ENCODE data around the gene PHKG1.
"Not testable (repeated sequence)": the region's sequence is repeated elsewhere in the genome, so short reads cannot be mapped to it uniquely, and the experiment has no call there.

Gene PHKG1

DNA sequence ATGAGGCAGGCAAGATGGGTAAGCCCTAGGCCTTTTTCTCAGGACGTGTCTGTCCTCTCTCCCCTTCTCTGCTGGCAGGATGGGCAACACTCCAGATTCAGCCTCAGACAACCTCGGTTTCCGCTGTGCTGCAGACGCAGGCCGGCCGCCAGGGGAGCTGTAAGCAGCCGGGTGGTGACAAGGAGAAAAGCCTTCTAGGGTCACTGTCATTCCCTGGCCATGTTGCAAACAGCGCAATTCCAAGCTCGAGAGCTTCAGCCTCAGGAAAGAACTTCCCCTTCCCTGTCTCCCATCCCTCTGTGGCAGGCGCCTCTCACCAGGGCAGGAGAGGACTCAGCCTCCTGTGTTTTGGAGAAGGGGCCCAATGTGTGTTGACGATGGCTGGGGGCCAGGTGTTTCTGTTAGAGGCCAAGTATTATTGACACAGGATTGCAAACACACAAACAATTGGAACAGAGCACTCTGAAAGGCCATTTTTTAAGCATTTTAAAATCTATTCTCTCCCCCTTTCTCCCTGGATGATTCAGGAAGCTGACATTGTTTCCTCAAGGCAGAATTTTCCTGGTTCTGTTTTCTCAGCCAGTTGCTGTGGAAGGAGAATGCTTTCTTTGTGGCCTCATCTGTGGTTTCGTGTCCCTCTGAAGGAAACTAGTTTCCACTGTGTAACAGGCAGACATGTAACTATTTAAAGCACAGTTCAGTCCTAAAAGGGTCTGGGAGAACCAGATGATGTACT, 13.1 kb downstream of the PHKG1 start:
- DNase-seq (ENCODE audit: low read depth) = peak; percentile 79
- H3K4me3 ChIP-seq (replicated peaks; ENCODE audit: low read depth, low read length) = no peak overlapping the region
- TF ChIP-seq, protein P1, sequence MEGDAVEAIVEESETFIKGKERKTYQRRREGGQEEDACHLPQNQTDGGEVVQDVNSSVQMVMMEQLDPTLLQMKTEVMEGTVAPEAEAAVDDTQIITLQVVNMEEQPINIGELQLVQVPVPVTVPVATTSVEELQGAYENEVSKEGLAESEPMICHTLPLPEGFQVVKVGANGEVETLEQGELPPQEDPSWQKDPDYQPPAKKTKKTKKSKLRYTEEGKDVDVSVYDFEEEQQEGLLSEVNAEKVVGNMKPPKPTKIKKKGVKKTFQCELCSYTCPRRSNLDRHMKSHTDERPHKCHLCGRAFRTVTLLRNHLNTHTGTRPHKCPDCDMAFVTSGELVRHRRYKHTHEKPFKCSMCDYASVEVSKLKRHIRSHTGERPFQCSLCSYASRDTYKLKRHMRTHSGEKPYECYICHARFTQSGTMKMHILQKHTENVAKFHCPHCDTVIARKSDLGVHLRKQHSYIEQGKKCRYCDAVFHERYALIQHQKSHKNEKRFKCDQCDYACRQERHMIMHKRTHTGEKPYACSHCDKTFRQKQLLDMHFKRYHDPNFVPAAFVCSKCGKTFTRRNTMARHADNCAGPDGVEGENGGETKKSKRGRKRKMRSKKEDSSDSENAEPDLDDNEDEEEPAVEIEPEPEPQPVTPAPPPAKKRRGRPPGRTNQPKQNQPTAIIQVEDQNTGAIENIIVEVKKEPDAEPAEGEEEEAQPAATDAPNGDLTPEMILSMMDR (IDR thresholded peaks at IDR 0.05; ENCODE audit: low read length, missing control alignments) = peak; percentile 82

DNA sequence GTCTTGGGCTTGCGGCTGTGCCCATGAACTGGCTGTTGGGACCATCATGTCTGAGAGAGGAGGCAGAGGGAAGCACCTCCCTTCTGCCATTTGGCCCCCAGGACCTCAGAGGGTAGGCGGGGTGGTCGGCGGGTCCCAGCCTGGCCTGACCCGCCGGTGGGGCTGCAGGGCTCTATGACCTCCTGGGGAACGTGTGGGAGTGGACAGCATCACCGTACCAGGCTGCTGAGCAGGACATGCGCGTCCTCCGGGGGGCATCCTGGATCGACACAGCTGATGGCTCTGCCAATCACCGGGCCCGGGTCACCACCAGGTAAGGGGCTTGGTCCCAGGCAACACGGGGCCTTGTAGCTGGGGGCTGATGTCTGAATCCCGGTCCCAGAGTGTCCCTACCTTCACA, 14.6 kb downstream of the PHKG1 start:
- no peak for DNase-seq (ENCODE audit: low read depth)
- TF ChIP-seq, protein P1 (IDR thresholded peaks at IDR 0.05; ENCODE audit: low read length, missing control alignments) = no peak
- no peak overlapping the region for H3K4me3 ChIP-seq (replicated peaks; ENCODE audit: low read depth, low read length)

DNA sequence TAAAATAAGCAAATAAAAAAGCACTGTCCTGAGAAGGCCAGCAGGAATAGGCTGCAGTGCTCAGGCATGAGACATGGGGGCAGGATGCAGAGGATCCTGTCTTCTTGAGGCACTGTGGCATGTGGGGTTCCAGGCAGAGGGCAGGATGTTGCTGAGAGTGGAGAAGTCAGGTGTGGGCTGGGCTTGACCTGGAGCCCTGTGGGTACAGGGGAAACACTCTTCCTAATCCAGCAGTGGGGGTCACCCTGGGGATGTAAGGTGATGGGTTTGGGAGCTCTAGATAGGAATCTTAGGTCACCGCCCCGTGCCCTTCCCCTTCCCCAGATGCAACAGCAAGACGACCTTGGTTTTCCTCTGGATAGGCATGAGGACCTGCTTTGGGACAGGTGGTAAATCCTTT, 15.1 kb downstream of the PHKG1 start:
- TF ChIP-seq, protein P1 (IDR thresholded peaks at IDR 0.05; ENCODE audit: low read length, missing control alignments) = no peak
- DNase-seq (ENCODE audit: low read depth) = no peak
- no peak overlapping the region for H3K4me3 ChIP-seq (replicated peaks; ENCODE audit: low read depth, low read length)

DNA sequence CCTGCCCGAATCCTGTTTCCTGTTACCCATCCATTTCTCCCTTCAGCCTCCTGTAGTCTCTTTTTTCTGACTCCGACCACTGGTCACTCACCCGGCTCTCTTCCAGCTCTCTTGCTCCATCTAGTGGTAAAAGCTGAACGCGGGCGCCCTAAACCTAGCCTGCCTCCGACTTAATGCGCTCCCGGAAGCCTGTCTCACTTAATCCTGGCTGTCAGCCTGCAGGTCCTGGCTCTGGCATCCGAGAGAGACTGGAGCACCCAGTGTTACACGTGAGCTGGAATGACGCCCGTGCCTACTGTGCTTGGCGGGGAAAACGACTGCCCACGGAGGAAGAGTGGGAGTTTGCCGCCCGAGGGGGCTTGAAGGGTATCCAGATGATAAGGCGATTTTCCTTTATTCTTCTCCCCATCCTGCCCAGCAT, 18.4 kb downstream of the PHKG1 start:
- TF ChIP-seq, protein P1 (IDR thresholded peaks at IDR 0.05; ENCODE audit: low read length, missing control alignments) = peak; percentile 88
- DNase-seq (ENCODE audit: low read depth) = peak; percentile 88

DNA sequence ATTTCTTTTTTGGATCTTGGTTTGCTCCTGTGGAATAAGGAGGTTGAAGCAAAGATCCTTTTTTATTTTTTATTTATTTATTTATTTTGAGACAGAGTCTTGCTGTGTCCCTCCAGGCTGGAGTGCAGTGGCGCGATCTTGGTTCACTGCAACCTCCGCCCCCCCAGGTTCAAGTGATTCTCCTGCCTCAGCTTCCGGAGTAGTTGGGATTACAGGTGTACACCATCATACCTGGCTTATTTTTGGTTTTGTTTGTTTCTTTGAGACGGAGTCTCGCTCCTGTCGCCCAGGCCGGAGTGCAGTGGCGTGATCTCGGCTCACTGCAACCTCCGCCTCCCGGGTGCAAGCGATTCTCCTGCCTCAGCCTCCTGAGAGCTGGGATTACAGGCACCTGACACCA, 26.4 kb downstream of the PHKG1 start:
- H3K4me3 ChIP-seq (replicated peaks; ENCODE audit: low read depth, low read length); DNase-seq (ENCODE audit: low read depth): not testable (repeated sequence)

More for the DNA sequence above, 18.4 kb downstream of the PHKG1 start:
- no peak overlapping the region for H3K4me3 ChIP-seq (replicated peaks; ENCODE audit: low read depth, low read length)

DNA sequence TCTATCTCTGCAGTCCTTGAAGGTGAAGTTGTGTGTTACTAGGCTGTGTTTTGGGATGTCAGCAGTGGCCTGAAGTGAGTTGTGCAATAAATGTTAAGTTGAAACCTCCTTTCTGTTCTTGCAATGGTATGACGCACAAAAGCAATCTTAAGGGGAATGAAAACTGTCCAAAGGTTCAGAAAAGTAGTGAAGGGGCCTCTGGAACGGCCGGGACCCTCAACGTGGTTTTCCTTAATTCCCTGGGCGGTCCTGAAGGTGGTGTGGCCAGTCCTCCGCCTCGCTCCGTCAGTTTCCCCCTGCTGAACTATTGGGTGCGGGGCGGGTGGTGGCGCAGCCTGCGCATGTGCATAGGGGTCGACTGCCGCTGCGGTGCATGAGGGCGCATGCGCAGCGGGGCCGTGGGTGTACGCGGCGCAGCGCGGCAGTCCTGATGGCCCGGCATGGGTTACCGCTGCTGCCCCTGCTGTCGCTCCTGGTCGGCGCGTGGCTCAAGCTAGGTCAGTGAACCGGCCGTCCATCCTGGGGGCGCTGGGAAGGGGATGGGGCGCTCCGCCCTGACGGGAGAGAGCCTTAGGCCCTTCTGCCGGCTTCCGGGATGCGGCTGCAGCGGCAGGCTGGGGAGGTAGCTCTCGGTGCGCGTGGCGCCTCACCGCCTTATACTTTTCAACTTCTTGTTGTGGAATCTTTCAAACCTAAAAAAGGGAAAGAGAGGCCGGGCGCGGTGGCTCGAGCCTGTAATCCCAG, 28.7 kb downstream of the PHKG1 start, which contains the start of gene SUMF2:
Gene SUMF2 (plus strand): TSS at position 405 of the 744 bp plus-strand sequence. CDS start 26 bp downstream, at position 431.
- TF ChIP-seq, protein P1 (IDR thresholded peaks at IDR 0.05; ENCODE audit: low read length, missing control alignments) = peak; percentile 5
- DNase-seq (ENCODE audit: low read depth) = peak; percentile 88
- H3K4me3 ChIP-seq (replicated peaks; ENCODE audit: low read depth, low read length) = peak within 1 kb of the TSS; percentile 92

DNA sequence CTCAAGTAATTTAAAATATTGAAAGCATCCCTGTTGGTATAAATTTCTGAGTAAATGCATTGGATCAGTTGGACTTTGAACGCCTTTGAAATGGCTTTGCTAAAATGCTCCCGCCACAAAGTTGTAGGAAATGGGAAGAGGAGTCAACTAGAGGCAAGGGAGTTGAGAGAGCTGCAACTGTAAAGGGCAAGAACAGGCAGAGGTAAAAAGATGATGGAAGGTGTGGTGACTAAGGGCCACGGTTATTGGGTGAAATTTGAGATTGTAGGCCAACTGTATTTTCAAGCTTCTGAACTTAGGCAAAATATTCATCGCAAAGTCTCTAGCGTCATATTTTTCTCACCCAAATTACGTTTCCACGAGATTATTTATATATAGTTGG, 29.3 kb downstream of the PHKG1 start:
- H3K4me3 ChIP-seq (replicated peaks; ENCODE audit: low read depth, low read length) = no peak overlapping the region
- TF ChIP-seq, protein P1 (IDR thresholded peaks at IDR 0.05; ENCODE audit: low read length, missing control alignments) = no peak
- no peak for DNase-seq (ENCODE audit: low read depth)

Measured in fibroblast of pulmonary artery (primary cell).